ENCODE results near the gene ABHD5.

ABHD5 gene

DNA sequence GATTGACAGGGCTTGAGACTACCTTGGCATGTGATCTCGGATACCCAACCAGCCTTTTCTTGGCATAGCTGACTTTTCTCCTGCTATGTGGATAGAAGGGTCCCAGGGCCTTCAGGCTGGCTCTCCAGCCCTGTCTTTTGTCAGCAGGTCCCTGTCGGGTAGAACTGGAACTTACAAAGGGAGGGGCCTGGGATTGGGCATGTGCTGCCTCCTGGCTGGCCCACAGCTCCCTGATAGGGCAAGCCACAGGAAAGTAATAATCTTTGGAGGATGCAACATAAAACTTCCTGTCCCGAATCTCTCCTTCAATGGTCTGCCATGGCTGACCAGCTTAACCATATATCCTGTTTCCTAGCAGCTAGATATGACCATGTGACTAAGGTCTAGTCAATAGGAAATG, 89.1 kb downstream of the ABHD5 start:
- no peak for DNase-seq (ENCODE audit: low read depth in 1 of 2, low spot score in 1 of 2)

GRCh38 chr3:43782541-43782940, 91.8 kb downstream of the ABHD5 start:
- DNase-seq (ENCODE audit: low read depth in 1 of 2, low spot score in 1 of 2) = no peak

Measured in stimulated activated CD4-positive, alpha-beta T cell treated with anti-CD3 and anti-CD28 coated beads, Interleukin-15, amount 100 ng/mL, for 1 hour (primary cell).